GM12874 (cell line): Measurements from ENCODE around the gene ELP4.

Experiments used
- TF ChIP-seq, protein P1 (sequence below): IDR thresholded peaks from 2 replicates; pipeline ENCODE4 v1.5.1; 2011; ENCODE audit warnings: low read depth, mild to moderate bottlenecking, control low read depth, low read length, moderate library complexity; ENCODE audit not compliant: insufficient read depth

Gene ELP4

DNA sequence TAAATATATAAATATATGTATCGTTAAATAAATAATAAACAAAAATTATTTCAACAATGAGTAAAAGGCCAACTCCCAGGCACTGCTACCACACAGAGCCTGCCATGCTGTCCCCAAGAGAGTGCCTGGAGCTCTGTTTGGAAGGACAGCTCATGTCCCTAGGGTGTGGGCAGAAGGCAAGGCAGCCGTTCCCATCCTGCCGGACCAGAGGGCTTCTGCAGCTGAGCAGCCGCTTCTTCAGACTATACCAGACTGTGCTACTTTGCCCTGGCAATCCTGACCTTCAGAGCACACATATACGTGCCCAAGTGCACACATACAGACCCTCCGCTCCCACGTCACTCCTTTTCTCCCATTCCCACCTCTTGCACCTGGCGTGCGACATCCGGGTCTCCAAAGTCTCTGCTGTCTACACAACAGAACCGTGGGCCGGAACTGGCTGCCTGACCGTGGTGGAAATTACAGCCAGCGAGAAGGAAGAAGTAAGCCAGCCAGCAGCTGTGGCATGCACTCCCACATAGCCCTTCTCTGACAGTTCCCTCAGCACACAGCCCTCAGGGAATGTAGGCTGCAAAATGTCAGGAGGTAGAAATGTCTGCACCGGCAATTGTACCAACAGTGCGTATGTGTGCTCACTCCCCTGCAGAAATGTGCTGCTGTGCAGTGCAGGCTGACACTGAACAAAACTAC is 277.6 kb downstream of the ELP4 start:
- TF ChIP-seq, protein P1, sequence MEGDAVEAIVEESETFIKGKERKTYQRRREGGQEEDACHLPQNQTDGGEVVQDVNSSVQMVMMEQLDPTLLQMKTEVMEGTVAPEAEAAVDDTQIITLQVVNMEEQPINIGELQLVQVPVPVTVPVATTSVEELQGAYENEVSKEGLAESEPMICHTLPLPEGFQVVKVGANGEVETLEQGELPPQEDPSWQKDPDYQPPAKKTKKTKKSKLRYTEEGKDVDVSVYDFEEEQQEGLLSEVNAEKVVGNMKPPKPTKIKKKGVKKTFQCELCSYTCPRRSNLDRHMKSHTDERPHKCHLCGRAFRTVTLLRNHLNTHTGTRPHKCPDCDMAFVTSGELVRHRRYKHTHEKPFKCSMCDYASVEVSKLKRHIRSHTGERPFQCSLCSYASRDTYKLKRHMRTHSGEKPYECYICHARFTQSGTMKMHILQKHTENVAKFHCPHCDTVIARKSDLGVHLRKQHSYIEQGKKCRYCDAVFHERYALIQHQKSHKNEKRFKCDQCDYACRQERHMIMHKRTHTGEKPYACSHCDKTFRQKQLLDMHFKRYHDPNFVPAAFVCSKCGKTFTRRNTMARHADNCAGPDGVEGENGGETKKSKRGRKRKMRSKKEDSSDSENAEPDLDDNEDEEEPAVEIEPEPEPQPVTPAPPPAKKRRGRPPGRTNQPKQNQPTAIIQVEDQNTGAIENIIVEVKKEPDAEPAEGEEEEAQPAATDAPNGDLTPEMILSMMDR = no peak

- TF ChIP-seq, protein P1 = no peak
Observed at GRCh38 chr11:31788085-31788484, 278.5 kb downstream of the ELP4 start.

GRCh38 chr11:31790649-31791048 is 281.1 kb downstream of the ELP4 start:
- TF ChIP-seq, protein P1 = no peak

DNA sequence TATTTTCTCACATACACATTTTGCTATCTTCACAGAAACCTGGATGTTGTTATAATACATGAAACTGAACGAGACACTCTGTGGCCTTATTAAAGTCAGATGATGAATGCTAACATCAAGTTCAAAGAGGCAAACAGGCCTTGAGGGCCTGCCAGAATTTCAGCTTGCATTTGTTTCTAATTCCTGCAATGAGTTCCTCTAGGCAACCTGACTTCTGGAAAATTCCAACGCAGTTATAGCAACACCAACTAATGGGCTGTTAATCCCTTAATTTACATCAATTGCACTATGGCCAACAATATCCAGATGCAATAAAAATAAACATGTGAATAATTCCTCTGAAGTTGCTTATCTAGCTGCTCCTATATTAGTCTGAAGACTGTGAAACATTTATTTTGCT is 282.5 kb downstream of the ELP4 start:
- TF ChIP-seq, protein P1 = no peak

GRCh38 chr11:31792456-31792855 is 282.9 kb downstream of the ELP4 start:
- TF ChIP-seq, protein P1 = no peak

- TF ChIP-seq, protein P1 = no peak
Observed at GRCh38 chr11:31793264-31793663, 283.7 kb downstream of the ELP4 start.

- TF ChIP-seq, protein P1 = no peak
Observed at GRCh38 chr11:31794548-31794947, 285.0 kb downstream of the ELP4 start.
